Astrocyte of the cerebellum (primary cell): Measurements from ENCODE around the gene FBXO33.

Source experiments
- DNase-seq: peaks from one replicate; pipeline ENCODE4 v3.0.0-alpha.2; 2011; ENCODE audit warnings: low read depth
- H3K4me3 ChIP-seq: 2 replicates; pipeline ENCODE4 v1.5.1; 2011; ENCODE audit warnings: mild to moderate bottlenecking, low read depth, low read length, moderate library complexity
- in situ Hi-C: cut with HindIII; loops from 2 replicates; pipeline ENCODE4 v1.10.0; 2017; ENCODE audit warnings: low sequenced_read_pairs
- TF ChIP-seq, protein P1 (sequence below): IDR thresholded peaks from 2 replicates; pipeline ENCODE4 v1.5.1; 2012; ENCODE audit warnings: low read length, low read depth, moderate library complexity, mild to moderate bottlenecking; ENCODE audit errors: missing control alignments

Gene FBXO33

DNA sequence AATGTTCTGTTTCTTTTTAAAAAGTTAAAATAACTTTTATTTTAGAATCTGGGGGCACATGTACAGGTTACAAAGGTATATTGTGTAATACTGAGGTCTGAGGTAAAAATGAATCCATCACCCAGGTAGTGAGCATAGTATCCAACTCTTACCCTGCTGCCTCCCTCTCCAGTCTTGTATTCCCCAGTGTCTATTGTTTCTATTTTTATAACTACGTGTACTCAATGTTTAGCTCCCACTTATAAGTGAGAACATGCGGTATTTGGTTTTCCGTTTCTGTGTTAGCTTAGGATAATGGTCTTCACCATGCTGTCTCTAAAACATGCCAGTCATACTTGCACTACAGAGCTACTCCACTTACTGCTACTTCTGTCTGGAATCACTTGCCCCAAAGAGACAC, 8.4 kb downstream of the FBXO33 start:
- DNase-seq, result no peak
- H3K4me3 ChIP-seq, result no peak overlapping the region
- TF ChIP-seq, protein P1, sequence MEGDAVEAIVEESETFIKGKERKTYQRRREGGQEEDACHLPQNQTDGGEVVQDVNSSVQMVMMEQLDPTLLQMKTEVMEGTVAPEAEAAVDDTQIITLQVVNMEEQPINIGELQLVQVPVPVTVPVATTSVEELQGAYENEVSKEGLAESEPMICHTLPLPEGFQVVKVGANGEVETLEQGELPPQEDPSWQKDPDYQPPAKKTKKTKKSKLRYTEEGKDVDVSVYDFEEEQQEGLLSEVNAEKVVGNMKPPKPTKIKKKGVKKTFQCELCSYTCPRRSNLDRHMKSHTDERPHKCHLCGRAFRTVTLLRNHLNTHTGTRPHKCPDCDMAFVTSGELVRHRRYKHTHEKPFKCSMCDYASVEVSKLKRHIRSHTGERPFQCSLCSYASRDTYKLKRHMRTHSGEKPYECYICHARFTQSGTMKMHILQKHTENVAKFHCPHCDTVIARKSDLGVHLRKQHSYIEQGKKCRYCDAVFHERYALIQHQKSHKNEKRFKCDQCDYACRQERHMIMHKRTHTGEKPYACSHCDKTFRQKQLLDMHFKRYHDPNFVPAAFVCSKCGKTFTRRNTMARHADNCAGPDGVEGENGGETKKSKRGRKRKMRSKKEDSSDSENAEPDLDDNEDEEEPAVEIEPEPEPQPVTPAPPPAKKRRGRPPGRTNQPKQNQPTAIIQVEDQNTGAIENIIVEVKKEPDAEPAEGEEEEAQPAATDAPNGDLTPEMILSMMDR, result no peak
- in situ Hi-C loops, result no loop called here

DNA sequence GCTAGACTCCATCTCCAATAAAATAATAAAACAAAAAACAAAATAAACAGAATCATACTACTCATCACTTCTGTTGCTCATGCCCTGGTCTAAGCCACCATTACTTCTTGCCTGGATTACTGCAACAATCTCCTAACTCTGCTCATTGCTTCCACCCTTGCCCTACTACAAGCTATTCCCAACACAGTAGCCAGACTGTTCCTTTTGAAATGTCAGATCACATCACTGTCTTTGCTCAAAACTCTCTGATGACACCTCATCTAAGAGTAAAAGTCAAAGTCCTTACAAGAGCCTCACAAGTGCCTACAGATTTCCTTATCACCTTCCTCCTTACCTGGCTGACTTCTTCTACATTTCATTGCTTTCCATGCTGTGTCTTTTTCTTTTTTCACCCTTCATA, 10.0 kb downstream of the FBXO33 start:
- no peak overlapping the region for H3K4me3 ChIP-seq
- in situ Hi-C loops, result no loop called here
- TF ChIP-seq, protein P1, result no peak
- no peak for DNase-seq

DNA sequence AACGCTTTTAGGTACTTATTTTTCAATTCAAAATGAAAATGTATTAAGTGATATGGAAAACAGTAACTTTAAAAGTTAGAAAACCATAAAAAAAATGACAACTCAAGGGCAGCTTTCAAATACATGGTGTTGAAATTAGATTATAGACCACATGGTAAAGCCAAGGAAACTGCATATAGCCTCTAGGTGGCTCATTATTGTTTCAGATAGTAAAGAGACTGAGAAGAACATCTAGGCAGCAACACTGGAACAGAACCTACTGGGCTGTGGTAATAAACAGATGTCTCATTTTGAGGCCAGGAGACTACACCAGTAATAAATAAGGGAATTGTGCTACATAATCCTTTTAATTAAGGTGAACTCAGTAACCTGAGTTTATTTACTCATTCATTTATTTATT, 13.0 kb downstream of the FBXO33 start:
- DNase-seq, result no peak
- in situ Hi-C loops, result no loop called here
- TF ChIP-seq, protein P1, result no peak
- H3K4me3 ChIP-seq, result no peak overlapping the region

DNA sequence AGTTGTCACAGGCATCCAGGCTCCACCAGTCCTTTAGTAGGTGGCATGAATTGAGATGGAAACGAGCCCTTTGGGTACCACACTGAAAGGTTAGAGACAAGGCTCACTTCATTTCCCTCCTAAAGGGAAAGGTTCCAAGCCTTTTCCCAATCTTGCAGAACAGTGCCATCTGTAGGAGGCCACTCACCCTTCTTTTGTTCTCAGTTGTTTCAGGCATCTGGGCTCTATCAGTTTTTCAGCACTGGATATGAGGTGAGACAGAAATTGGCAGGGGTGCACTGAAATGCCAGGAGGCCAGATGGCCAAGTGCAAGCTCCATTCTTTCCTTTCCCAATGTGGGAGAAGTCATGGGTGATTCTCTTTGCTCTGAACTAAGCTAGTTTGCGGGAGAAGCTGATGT, 15.2 kb downstream of the FBXO33 start:
- no peak overlapping the region for H3K4me3 ChIP-seq
- no peak for DNase-seq
- in situ Hi-C loops, result no loop called here
- TF ChIP-seq, protein P1, result no peak

DNA sequence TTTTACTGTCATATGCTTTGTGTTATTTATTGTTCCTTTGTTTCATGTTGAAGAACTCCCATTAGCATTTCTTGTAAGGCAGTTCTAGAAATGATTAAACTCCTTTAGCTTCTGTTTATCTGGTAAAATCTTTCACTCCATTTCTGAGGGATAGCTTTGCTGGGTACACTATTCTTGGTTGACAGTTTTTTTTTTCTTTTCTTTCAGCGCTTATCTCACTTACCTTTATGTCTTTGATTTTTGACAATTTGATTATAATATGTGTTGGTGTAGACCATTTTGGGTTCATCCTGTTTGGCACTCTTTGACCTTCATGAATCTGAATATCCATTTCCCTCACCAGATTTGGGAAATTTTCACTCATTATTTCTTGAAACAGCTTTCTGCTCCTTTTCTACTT, 16.2 kb downstream of the FBXO33 start:
- TF ChIP-seq, protein P1, result no peak
- no peak overlapping the region for H3K4me3 ChIP-seq
- in situ Hi-C loops, result no loop called here
- DNase-seq, result no peak

DNA sequence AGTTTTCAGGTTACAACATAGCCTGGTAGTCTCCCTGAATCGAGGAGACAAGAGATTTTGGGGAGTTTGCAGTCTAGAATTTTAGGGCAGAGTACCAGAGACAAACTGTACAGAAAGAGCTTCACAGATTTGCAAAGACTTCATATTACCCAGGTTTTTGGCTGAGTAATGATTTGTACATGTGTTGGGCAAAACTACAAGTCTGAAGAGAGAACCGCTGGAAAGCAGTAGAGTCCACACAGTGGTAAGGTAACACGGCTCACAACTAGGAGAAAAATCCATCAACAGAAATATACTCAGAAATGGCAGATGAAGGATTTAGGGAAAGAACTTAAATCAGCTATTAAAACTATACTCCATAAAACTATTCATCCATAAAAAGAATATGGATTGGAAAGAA, 25.7 kb downstream of the FBXO33 start:
- in situ Hi-C loops, result no loop called here
- no peak for DNase-seq
- no peak overlapping the region for H3K4me3 ChIP-seq
- TF ChIP-seq, protein P1, result no peak

DNA sequence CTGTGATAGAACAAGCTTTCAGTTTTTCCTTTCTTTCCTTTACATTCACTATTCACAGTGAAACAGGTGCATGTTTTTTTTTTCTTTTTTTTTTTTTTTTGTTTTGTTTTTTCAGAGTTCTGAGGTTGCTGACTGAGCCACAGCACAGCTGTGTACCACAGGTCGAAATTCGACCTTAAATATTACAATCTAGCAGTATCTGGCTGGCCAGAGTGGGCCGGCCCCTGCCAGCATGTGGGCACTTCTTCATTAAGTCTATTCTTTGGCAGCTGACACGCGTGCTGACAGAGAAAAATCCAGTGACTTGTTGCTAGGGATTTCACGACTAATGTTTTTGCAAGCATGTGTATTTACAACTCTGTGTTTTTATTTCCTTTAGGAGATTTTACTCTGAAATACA, 33.9 kb downstream of the FBXO33 start:
- DNase-seq, result no peak
- H3K4me3 ChIP-seq, result no peak overlapping the region
- TF ChIP-seq, protein P1, result no peak
- in situ Hi-C loops, result no loop called here
